GM12878 (cell line): ENCODE data around the gene KCNJ14. TPM values are rescaled to one million over a fixed set of nuclear protein-coding genes. Genes with fewer than 3 reads are reported as not detected.

ENCODE experiments used
- ATAC-seq: fragments of 200-7000 bp; cut with Tn5 transposase; 3 replicates; pipeline ENCODE4 v1.9.1; 2020; ENCODE audit warnings: mild to moderate bottlenecking, moderate library complexity
- BruUV-seq: library from RNA; stranded (reverse); fragments of 400-500 nt; replicated peaks from 2 replicates; lab custom pipeline; 2021; lab: Mats Ljungman, UMichigan
- CTCF ChIA-PET: fragments of 300-600 bp; sonication (Branson Sonifier 250); formaldehyde crosslinking; extraction: SDS; loops from one replicate; lab custom pipeline; 2021; ENCODE audit warnings: inconsistent platforms; lab: Yijun Ruan, JAX
- POLR2A ChIA-PET: fragments of 350-600 bp; formaldehyde crosslinking; extraction: SDS; loops from one replicate; lab custom pipeline; 2021; ENCODE audit warnings: inconsistent platforms; lab: Charles Lee
- RAD21 ChIA-PET: fragments of 300-600 bp; sonication (Branson Sonifier 250); formaldehyde crosslinking; loops from one replicate; lab custom pipeline; 2023; ENCODE audit warnings: antibody characterized with exemption; ENCODE audit not compliant: unreplicated experiment; lab: Charles Lee
- SMC1A ChIA-PET: fragments of 300-600 bp; sonication (Branson Sonifier 250); formaldehyde crosslinking; loops from one replicate; lab custom pipeline; 2023; ENCODE audit not compliant: unreplicated experiment, uncharacterized antibody; lab: Charles Lee
- DNase-seq: peaks from one replicate; pipeline ENCODE4 v3.0.0-alpha.2; 2011; ENCODE audit warnings: low read depth, low spot score
- FAIRE-seq: peaks from 3 replicates; lab custom pipeline; 2011; peaks lifted over from hg19 to GRCh38; lab: Jason Lieb, UNC
- H2AFZ ChIP-seq: 2 replicates; pipeline ENCODE4 v1.6.0; 2011; ENCODE audit warnings: low read depth, low read length, control low read depth; ENCODE audit not compliant: control insufficient read depth
- H3K27ac ChIP-seq: 2 replicates; pipeline ENCODE4 v1.5.1; 2011; ENCODE audit warnings: control low read depth; ENCODE audit not compliant: control insufficient read depth, insufficient read depth
- H3K27me3 ChIP-seq, 2 experiments: replicated peaks in 1 of 2; 2 replicates each; pipeline versions ENCODE4 v1.6.0 to v1.6.1; 2011; ENCODE audit warnings: low read length in 1 of 2; ENCODE audit not compliant: control insufficient read depth in 2 of 2, insufficient read depth in 2 of 2
- H3K36me3 ChIP-seq, 2 experiments: 2 replicates each; pipeline ENCODE4 v1.5.1; 2011; ENCODE audit warnings: low read length in 1 of 2; ENCODE audit not compliant: control insufficient read depth in 2 of 2, insufficient read depth in 2 of 2
- H3K4me1 ChIP-seq: 2 replicates; pipeline ENCODE4 v1.6.1; 2011; ENCODE audit warnings: mild to moderate bottlenecking, low read length, moderate library complexity, mixed read lengths; ENCODE audit not compliant: control insufficient read depth, insufficient read depth
- H3K4me2 ChIP-seq: 2 replicates; pipeline ENCODE4 v1.6.0; 2011; ENCODE audit warnings: control low read depth; ENCODE audit not compliant: control insufficient read depth, insufficient read depth
- H3K4me3 ChIP-seq: fragments of 200-600 bp; sonication (generic); 2 replicates; pipeline ENCODE4 v1.5.1; 2016
- H3K79me2 ChIP-seq: 2 replicates; pipeline ENCODE4 v1.6.0; 2011; ENCODE audit warnings: low read length; ENCODE audit not compliant: control insufficient read depth, insufficient read depth
- H3K9ac ChIP-seq: 2 replicates; pipeline ENCODE4 v1.8.0; 2011; ENCODE audit warnings: low read length, control low read depth, mixed read lengths; ENCODE audit not compliant: control insufficient read depth, insufficient read depth
- H3K9me3 ChIP-seq: replicated peaks from 3 replicates; pipeline ENCODE4 v1.5.1; 2011; ENCODE audit warnings: mild to moderate bottlenecking, low read length; ENCODE audit not compliant: control insufficient read depth, insufficient read depth
- H4K20me1 ChIP-seq: 2 replicates; pipeline ENCODE4 v1.6.0; 2011; ENCODE audit not compliant: control insufficient read depth, insufficient read depth
- CEBPB ChIP-seq, 2 experiments: fragments of 150-350 bp in 1 of 2; IDR thresholded peaks; 2 replicates each; pipeline ENCODE4 v1.6.1; 2012 to 2014; ENCODE audit warnings: low read depth in 2 of 2, low read length in 2 of 2, borderline replicate concordance in 1 of 2, inconsistent platforms in 1 of 2
- CHD2 ChIP-seq: IDR thresholded peaks from 2 replicates; pipeline ENCODE4 v1.6.1; 2011; ENCODE audit warnings: low read depth, low read length, improper control_type of control experiment, borderline replicate concordance
- DPF2 ChIP-seq: fragments of 450-650 bp; IDR thresholded peaks from 2 replicates; pipeline ENCODE4 v1.6.1; 2017; ENCODE audit warnings: mild to moderate bottlenecking
- GABPA ChIP-seq: IDR thresholded peaks from 2 replicates; pipeline ENCODE4 v1.6.1; 2014; ENCODE audit warnings: antibody characterized with exemption, low read depth, mild to moderate bottlenecking, inconsistent platforms
- HDAC6 ChIP-seq: fragments of 200-600 bp; sonication (generic); IDR thresholded peaks from one replicate; pipeline ENCODE4 v1.8.0; 2017; ENCODE audit warnings: antibody characterized with exemption; ENCODE audit not compliant: unreplicated experiment
- NBN ChIP-seq: fragments of 450-650 bp; IDR thresholded peaks from 2 replicates; pipeline ENCODE4 v1.6.1; 2016
- POLR2A ChIP-seq: IDR thresholded peaks from 2 replicates; pipeline ENCODE4 v1.6.1; 2011; ENCODE audit warnings: low read depth, mild to moderate bottlenecking, low read length
- RBBP5 ChIP-seq: fragments of 200-600 bp; sonication (generic); conservative IDR thresholded peaks from 2 replicates; pipeline ENCODE4 v1.6.1; 2016
- SIX5 ChIP-seq: IDR thresholded peaks from 2 replicates; pipeline ENCODE4 v1.6.1; 2011; ENCODE audit warnings: mild to moderate bottlenecking, low read depth, low read length, moderate library complexity; ENCODE audit not compliant: severe bottlenecking
- TARDBP ChIP-seq: IDR thresholded peaks from 2 replicates; pipeline ENCODE4 v1.6.1; 2016; ENCODE audit warnings: borderline replicate concordance
- WGBS: methylation state at CpG from one replicate; pipeline ENCODE4 v1.1.6; 2016; ENCODE audit warnings: low lambda C conversion rate; ENCODE audit not compliant: insufficient replicate concordance, insufficient coverage; ENCODE audit errors: missing lambda C conversion rate; 5-methylcytosine and 5-hydroxymethylcytosine counted together
- in situ Hi-C: fragments of 300-500 bp; cut with MboI; formaldehyde crosslinking; loops from 9 replicates; pipeline ENCODE4 v1.14.3; 2018; ENCODE audit warnings: mixed read lengths
- intact Hi-C: fragments of 100-400 bp; cut with micrococcal nuclease; formaldehyde crosslinking; loops from one replicate; pipeline ENCODE4 v1.14.2; 2022; ENCODE audit not compliant: unreplicated experiment
- polyA plus RNA-seq, 11 experiments: library from polyadenylated mRNA; depleted of rRNA in 4 of 11; unstranded in 6 of 11; stranded (reverse) in 5 of 11; fragments of >200 nt; fragmentation: Nextera tagmentation in 4 of 11; fragmentation: Illumina TruSeq in 1 of 11; extraction: Ambion mirVana in 4 of 11; extraction: Trizol in 1 of 11; gene quantifications; 1 replicate in 1 of 11; 2 replicates in 10 of 11; pipeline versions ENCODE4 v1.2.1 to v1.2.3, GENCODE V29; 2011 to 2016; ENCODE audit warnings: inconsistent platforms in 2 of 11, missing spikeins in 2 of 11, low read depth in 1 of 11
- total RNA-seq, 4 experiments: library from RNA; depleted of rRNA in 3 of 4; stranded (reverse); fragments of >200 nt in 3 of 4; fragmentation: Illumina TruSeq in 1 of 4; extraction: Trizol in 1 of 4; gene quantifications; 2 replicates each; pipeline versions ENCODE4 v1.2.1 to v1.2.3, GENCODE V29; 2013 to 2021
- TF ChIP-seq, protein P1 (sequence below): fragments of 450-650 bp; IDR thresholded peaks from 2 replicates; pipeline ENCODE4 v1.6.1; 2016; ENCODE audit warnings: mild to moderate bottlenecking, moderate library complexity, borderline replicate concordance

Gene KCNJ14
- total and polyA plus RNA-seq, 10 of the 15 experiments (the other 5 are each of a cell fraction or from before 2014, with no cell fraction given): 0.24 to 1.4 (median 0.42) TPM

GRCh38 chr19:48480558-48481500, 25.5 kb downstream of the KCNJ14 start:
- RAD21 ChIA-PET: no interaction called here
- no peak overlapping the region for H3K4me3 ChIP-seq
- no TSS peak for BruUV-seq
- H2AFZ ChIP-seq: no peak overlapping the region; the same call in 1 of the 2 replicates
- no peaks in the 10 kb centered on the region for H3K4me1 ChIP-seq
- H3K9me3 ChIP-seq: no peaks in the 10 kb centered on the region
- H3K9ac ChIP-seq: no peak overlapping the region
- WGBS: 30% methylated on average over 46 of the region's 52 CpGs
- H3K27ac ChIP-seq: no peak overlapping the region
- no peaks in the 10 kb centered on the region for H3K79me2 ChIP-seq
- FAIRE-seq (no peak), ATAC-seq (no peak; the same call in 2 of the 3 replicates), DNase-seq (no peak)
- peaks cover 0 to 2% of the 10 kb centered on the region in 2 experiments; a peak in 1 of 4 replicates for H3K36me3 ChIP-seq
- POLR2A ChIA-PET: no interaction called here
- SMC1A ChIA-PET: no interaction called here
- H3K4me2 ChIP-seq: no peak overlapping the region
- in situ Hi-C loops: no loop called here
- no peak for TF ChIP-seq CHD2
- TF ChIP-seq SIX5: peak; percentile 47
- TF ChIP-seq POLR2A: peak; percentile 46; the same call in 1 of the 2 replicates
- CTCF ChIA-PET: interaction anchor here (2.2 kb wide), 1 partner anchor 9 kb away, joined by 10 read pairs; no protein-coding TSS in a partner anchor
- no peaks in the 10 kb centered on the region for H3K27me3 ChIP-seq
- H4K20me1 ChIP-seq: no peaks in the 10 kb centered on the region
- intact Hi-C loops: no loop called here

DNA sequence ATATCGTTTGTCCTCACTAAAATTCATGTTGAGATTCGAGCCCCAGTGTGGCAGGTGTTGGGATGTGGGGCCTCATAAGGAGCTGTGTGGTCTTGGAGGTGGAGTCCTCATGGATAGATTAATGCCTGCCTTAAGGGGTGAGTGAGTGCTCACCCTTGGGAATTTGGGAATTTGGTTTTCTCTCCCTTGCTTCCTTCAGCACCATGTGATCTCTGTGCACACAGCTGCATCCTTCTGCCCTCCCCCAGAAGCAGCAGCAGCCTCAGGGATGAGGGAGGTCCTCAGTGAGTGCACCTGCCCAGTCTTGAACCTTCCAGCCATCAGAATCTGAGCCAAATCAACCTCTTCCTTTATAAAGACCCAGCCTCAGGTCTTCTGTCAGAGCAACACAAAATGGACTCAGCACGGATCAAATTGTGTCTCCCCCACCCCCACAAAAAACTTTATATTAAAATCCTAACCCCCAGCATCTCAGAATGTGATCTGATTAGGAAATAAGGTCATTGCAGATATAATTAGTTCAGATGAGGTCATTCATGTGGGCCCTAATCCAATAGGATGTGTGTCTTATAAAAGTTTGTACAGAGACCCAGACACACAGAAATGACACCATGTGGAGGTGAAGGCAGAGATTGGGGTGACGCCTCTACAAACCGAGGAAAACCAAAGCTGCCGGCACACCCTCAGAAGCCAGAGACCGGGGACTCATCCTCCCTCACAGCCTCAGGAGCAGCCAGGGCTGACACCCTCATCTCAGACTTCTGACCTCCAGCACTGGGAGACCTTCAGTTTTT, 26.7 kb downstream of the KCNJ14 start:
- Histone ChIP-seq H3K27ac (no peak overlapping the region), H4K20me1 (no peaks in the 10 kb centered on the region), H3K9ac (no peak overlapping the region), H3K4me2 (no peak overlapping the region), H3K4me1 (no peaks in the 10 kb centered on the region), H3K36me3 (no peaks in the 10 kb centered on the region), H2AFZ (no peak overlapping the region), H3K4me3 (no peak overlapping the region), H3K27me3 (no peaks in the 10 kb centered on the region), H3K9me3 (no peaks in the 10 kb centered on the region), H3K79me2 (no peaks in the 10 kb centered on the region)
- in situ Hi-C loops (no loop called here), intact Hi-C loops (no loop called here)
- no peak for ATAC-seq
- BruUV-seq: TSS peak; percentile 48
- 84% methylated on average over 7 of the region's 7 CpGs for WGBS
- FAIRE-seq: no peak
- ChIA-PET CTCF (interaction anchor here (0.7 to 2.2 kb wide), 2 partner anchors 8 kb away, joined by 3 to 10 read pairs; no protein-coding TSS in a partner anchor), POLR2A (no interaction called here), SMC1A (no interaction called here), RAD21 (no interaction called here)
- no peak for DNase-seq
- TF ChIP-seq, protein P1, sequence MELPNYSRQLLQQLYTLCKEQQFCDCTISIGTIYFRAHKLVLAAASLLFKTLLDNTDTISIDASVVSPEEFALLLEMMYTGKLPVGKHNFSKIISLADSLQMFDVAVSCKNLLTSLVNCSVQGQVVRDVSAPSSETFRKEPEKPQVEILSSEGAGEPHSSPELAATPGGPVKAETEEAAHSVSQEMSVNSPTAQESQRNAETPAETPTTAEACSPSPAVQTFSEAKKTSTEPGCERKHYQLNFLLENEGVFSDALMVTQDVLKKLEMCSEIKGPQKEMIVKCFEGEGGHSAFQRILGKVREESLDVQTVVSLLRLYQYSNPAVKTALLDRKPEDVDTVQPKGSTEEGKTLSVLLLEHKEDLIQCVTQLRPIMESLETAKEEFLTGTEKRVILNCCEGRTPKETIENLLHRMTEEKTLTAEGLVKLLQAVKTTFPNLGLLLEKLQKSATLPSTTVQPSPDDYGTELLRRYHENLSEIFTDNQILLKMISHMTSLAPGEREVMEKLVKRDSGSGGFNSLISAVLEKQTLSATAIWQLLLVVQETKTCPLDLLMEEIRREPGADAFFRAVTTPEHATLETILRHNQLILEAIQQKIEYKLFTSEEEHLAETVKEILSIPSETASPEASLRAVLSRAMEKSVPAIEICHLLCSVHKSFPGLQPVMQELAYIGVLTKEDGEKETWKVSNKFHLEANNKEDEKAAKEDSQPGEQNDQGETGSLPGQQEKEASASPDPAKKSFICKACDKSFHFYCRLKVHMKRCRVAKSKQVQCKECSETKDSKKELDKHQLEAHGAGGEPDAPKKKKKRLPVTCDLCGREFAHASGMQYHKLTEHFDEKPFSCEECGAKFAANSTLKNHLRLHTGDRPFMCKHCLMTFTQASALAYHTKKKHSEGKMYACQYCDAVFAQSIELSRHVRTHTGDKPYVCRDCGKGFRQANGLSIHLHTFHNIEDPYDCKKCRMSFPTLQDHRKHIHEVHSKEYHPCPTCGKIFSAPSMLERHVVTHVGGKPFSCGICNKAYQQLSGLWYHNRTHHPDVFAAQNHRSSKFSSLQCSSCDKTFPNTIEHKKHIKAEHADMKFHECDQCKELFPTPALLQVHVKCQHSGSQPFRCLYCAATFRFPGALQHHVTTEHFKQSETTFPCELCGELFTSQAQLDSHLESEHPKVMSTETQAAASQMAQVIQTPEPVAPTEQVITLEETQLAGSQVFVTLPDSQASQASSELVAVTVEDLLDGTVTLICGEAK: no peak
- TF ChIP-seq TARDBP (no peak), RBBP5 (no peak), HDAC6 (no peak), CEBPB (IDR thresholded peaks at IDR 0.05; ENCODE audit: borderline replicate concordance in 1 of 2, low read depth in 2 of 2, low read length in 2 of 2) (no peak), NBN (no peak), DPF2 (no peak), GABPA (no peak)
